ENCODE data around the gene RCOR3. TPM values are rescaled to one million over a fixed set of nuclear protein-coding genes. Genes with fewer than 3 reads are reported as not detected.

The RCOR3 gene
- total RNA-seq, 5 donors from 2014 or later (not counting 1 experiment from before 2014, with no cell fraction given): 58.2 to 72.4 (median 62.2) TPM

GRCh38 chr1:211358685-211359084 lies 99.5 kb downstream of the RCOR3 start:
- peaks cover 21 to 28% (median 27%) of the 10 kb centered on the region in 3 donors for H3K4me1 Mint-ChIP-seq
- no CpG with 5 or more reads among the region's 1 CpG for WGBS (ENCODE audit: insufficient coverage)
- no peak overlapping the region for H3K27ac Mint-ChIP-seq
- H3K9me3 ChIP-seq: no peaks in the 10 kb centered on the region
- peaks cover 2 to 57% of the 10 kb centered on the region in 2 donors for H3K36me3 ChIP-seq (ENCODE audit: control insufficient read depth in 2 of 2, extremely low read depth in 1 of 2, insufficient read depth in 1 of 2, low read length in 1 of 2)
- H3K27ac ChIP-seq (ENCODE audit: low read length): no peak overlapping the region
- no peak for ATAC-seq (replicated peaks in 1 of 4)
- H3K27me3 Mint-ChIP-seq: no peaks in the 10 kb centered on the region
- H3K36me3 Mint-ChIP-seq: peaks cover 38% of the 10 kb centered on the region
- no peak for DNase-seq
- no peak overlapping the region for H3K4me3 ChIP-seq (ENCODE audit: control insufficient read depth in 1 of 2, extremely low read depth in 1 of 2, low read length in 1 of 2)
- no peak overlapping the region for H3K4me3 Mint-ChIP-seq
- H3K27me3 ChIP-seq (replicated peaks in 1 of 2; ENCODE audit: control insufficient read depth in 2 of 2, extremely low read depth in 1 of 2, insufficient read depth in 2 of 2, low read length in 1 of 2): no peaks in the 10 kb centered on the region
- ChIA-PET CTCF (interaction anchor here in 1 of 2 donors (0.6 kb wide), 1 partner anchor 35 kb away, joined by 3 read pairs; no protein-coding TSS in a partner anchor), POLR2A (no interaction called here)
- no peaks in the 10 kb centered on the region for H3K9me3 Mint-ChIP-seq
- peaks cover under 1 to 8% of the 10 kb centered on the region in 2 experiments for H3K4me1 ChIP-seq (ENCODE audit: control insufficient read depth in 1 of 2, extremely low read depth in 1 of 2, insufficient read depth in 2 of 2, low read length in 2 of 2)

GRCh38 chr1:211359876-211360275 lies 100.7 kb downstream of the RCOR3 start:
- H3K4me3 ChIP-seq (ENCODE audit: control insufficient read depth in 1 of 2, extremely low read depth in 1 of 2, low read length in 1 of 2): no peak overlapping the region
- no peaks in the 10 kb centered on the region for H3K27me3 Mint-ChIP-seq
- no peaks in the 10 kb centered on the region for H3K9me3 Mint-ChIP-seq
- H3K27me3 ChIP-seq (replicated peaks in 1 of 2; ENCODE audit: control insufficient read depth in 2 of 2, extremely low read depth in 1 of 2, insufficient read depth in 2 of 2, low read length in 1 of 2): no peaks in the 10 kb centered on the region
- DNase-seq (no peak), ATAC-seq (replicated peaks in 1 of 4) (peak in 1 of 4 experiments; percentile 37)
- peaks cover 9 to 18% (median 15%) of the 10 kb centered on the region in 3 donors for H3K4me1 Mint-ChIP-seq
- ChIA-PET POLR2A (no interaction called here), CTCF (no interaction called here)
- no CpG with 5 or more reads among the region's 3 CpGs for WGBS (ENCODE audit: insufficient coverage)
- H3K36me3 Mint-ChIP-seq: peaks cover 40% of the 10 kb centered on the region
- H3K36me3 ChIP-seq (ENCODE audit: control insufficient read depth in 2 of 2, extremely low read depth in 1 of 2, insufficient read depth in 1 of 2, low read length in 1 of 2): peaks cover 2 to 62% of the 10 kb centered on the region in 2 donors
- no peaks in the 10 kb centered on the region for H3K4me1 ChIP-seq (ENCODE audit: control insufficient read depth in 1 of 2, extremely low read depth in 1 of 2, insufficient read depth in 2 of 2, low read length in 2 of 2)
- peak overlapping the region; percentile 82 to 86 for H3K27ac Mint-ChIP-seq
- H3K9me3 ChIP-seq: no peaks in the 10 kb centered on the region
- no peak overlapping the region for H3K27ac ChIP-seq (ENCODE audit: low read length)
- no peak overlapping the region for H3K4me3 Mint-ChIP-seq

- Histone ChIP-seq H3K27me3 (replicated peaks in 1 of 2; ENCODE audit: control insufficient read depth in 2 of 2, extremely low read depth in 1 of 2, insufficient read depth in 2 of 2, low read length in 1 of 2) (no peaks in the 10 kb centered on the region), H3K4me3 (ENCODE audit: control insufficient read depth in 1 of 2, extremely low read depth in 1 of 2, low read length in 1 of 2) (no peak overlapping the region), H3K9me3 (no peaks in the 10 kb centered on the region), H3K27ac (ENCODE audit: low read length) (no peak overlapping the region), H3K4me1 (ENCODE audit: control insufficient read depth in 1 of 2, extremely low read depth in 1 of 2, insufficient read depth in 2 of 2, low read length in 2 of 2) (no peaks in the 10 kb centered on the region), H3K36me3 (ENCODE audit: control insufficient read depth in 2 of 2, extremely low read depth in 1 of 2, insufficient read depth in 1 of 2, low read length in 1 of 2) (peaks cover 5 to 66% of the 10 kb centered on the region in 2 donors)
- Mint-ChIP-seq H3K27ac (no peak overlapping the region), H3K4me3 (no peak overlapping the region), H3K9me3 (no peaks in the 10 kb centered on the region), H3K27me3 (no peaks in the 10 kb centered on the region), H3K36me3 (peaks cover 44% of the 10 kb centered on the region), H3K4me1 (peaks cover 9 to 11% (median 10%) of the 10 kb centered on the region in 3 donors)
- WGBS (ENCODE audit: insufficient coverage): no CpG with 5 or more reads among the region's 1 CpG
- POLR2A ChIA-PET: no interaction called here
- no peak for DNase-seq
- CTCF ChIA-PET: no interaction called here
- ATAC-seq (replicated peaks in 1 of 4): no peak
Measured at GRCh38 chr1:211361202-211361601, 102.0 kb downstream of the RCOR3 start.

Other genes starting within 250 kb of the RCOR3 start
- gene KCNH1, start 125.2 kb upstream of the RCOR3 start, total RNA-seq: not detected
- 10 to 100 TPM; 49.5 to 64.5 (median 57.2) TPM for gene TRAF5, start 67.5 kb downstream of the RCOR3 start, total RNA-seq
- not detected for gene RD3, start 232.8 kb downstream of the RCOR3 start, total RNA-seq

Data from T-cell (primary cell).